DND-41 (cell line): Measurements from ENCODE around the gene RNF34.

Source experiments
- EZH2 ChIP-seq: IDR thresholded peaks from 3 replicates; pipeline ENCODE4 v1.6.1; 2012; ENCODE audit warnings: borderline replicate concordance, low read depth, mild to moderate bottlenecking, moderate library complexity, low read length, inconsistent platforms; ENCODE audit not compliant: severe bottlenecking
- TF ChIP-seq, protein P1 (sequence below): IDR thresholded peaks from 2 replicates; pipeline ENCODE4 v1.5.1; 2012; ENCODE audit warnings: borderline replicate concordance, low read length, moderate library complexity, mild to moderate bottlenecking; ENCODE audit not compliant: poor library complexity, severe bottlenecking; ENCODE audit errors: extremely low read depth

DNA sequence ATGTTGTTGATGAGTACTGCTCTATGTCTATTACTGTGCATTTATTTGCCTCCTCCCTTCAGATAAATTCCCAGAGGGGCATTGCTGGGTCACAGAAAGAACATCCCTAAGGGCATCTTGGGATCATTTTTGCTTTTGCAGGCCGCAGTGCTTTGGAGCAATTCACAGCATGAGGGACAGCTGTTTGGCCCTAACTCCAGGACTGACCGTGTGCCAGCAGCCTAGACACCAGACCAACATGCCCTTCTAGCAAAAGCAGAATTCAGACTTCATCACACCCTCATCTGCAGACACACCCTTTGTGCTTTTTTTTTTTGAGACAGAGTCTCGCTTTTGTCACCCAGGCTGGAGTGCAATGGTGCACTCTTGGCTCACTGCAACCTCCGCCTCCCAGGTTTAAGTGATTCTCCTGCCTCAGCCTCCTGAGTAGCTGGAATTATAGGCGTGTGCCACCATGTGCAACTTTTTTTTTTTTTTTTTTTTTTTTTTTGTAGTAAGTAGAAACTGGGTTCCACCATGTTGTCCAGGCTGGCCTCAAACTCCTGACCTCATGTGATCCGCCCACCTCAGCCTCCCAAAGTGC lies 31.0 kb downstream of the RNF34 start:
- TF ChIP-seq, protein P1, sequence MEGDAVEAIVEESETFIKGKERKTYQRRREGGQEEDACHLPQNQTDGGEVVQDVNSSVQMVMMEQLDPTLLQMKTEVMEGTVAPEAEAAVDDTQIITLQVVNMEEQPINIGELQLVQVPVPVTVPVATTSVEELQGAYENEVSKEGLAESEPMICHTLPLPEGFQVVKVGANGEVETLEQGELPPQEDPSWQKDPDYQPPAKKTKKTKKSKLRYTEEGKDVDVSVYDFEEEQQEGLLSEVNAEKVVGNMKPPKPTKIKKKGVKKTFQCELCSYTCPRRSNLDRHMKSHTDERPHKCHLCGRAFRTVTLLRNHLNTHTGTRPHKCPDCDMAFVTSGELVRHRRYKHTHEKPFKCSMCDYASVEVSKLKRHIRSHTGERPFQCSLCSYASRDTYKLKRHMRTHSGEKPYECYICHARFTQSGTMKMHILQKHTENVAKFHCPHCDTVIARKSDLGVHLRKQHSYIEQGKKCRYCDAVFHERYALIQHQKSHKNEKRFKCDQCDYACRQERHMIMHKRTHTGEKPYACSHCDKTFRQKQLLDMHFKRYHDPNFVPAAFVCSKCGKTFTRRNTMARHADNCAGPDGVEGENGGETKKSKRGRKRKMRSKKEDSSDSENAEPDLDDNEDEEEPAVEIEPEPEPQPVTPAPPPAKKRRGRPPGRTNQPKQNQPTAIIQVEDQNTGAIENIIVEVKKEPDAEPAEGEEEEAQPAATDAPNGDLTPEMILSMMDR: no peak
- TF ChIP-seq EZH2: no peak
